T1000 (cell line): ENCODE data around the gene PDE11A.
"Not testable (repeated sequence)": the region's sequence is repeated elsewhere in the genome, so short reads cannot be mapped to it uniquely, and the experiment has no call there.

ENCODE experiments used
- DNase-seq: peaks from one replicate; lab custom pipeline; 2025; ENCODE audit warnings: mixed read lengths; lab: John Stamatoyannopoulos, UW

Gene PDE11A

DNA sequence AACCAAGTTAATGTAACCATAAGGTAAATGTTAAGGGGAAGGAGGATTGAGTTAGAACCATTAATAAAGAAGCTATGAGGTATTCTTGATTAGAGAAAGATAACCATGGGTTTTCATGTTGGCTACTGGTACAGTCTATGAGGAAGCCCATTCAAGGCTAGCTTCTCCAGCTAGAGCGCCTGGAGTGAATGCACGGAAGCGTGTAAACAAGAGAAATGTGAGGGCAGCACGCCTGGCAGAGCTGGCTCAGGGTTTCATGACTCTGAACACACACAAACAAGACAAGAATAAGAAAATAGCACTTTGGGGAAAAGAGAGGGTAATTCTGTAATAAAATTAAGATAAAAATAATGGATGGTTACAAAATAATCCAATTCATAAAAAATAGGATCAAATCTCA is 255.3 kb downstream of the PDE11A start:
- DNase-seq: no peak

DNA sequence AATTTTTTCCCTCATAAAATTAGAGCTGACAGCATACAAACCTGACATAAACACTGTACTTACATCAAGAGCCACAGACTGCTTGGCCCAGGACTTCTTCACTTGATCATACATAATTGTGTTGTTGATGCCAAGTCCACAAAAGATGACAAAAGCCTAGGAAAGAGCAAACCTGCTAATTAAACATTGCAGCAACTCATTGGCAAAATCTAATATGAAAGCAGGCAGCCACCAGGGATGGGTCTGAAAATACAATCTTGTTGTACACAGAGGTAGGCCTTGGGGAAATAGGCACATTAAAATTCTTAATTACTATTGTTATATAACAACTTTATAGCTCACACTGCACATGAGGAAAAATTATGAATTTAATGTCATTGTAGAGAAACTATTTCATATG is 255.8 kb downstream of the PDE11A start:
- DNase-seq: no peak

DNA sequence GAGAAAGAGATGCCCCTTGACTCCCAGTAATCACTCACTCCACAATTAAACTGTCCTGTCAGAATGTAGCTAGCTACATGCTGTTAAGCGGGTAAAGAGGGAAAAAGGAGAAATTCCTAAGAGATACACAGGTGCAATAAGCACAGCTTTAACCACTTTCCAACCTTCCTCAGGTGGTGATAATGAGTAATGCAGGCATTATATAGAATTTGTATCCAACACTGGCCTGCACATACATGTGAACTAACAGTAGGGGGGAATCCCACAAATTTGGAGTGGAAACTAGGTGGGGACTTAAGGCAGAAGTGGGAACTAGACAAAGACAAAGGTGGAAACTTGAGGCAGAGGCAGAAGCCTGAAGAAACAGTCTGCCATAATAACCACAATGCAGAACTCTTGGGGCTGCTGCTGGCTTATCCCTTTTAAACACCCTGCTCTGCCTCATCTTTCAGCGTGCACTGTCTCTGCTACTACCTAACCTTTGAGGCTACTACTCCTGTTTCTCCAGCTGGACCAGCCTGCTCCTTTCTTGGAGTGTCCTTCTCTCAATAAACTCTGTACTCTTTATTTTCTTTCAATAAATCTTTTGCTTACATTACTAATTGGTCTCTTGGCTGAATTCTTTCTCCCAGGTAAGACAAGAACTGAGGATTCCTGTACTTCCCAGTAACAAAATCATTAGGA is 259.7 kb downstream of the PDE11A start:
- DNase-seq: no peak

DNA sequence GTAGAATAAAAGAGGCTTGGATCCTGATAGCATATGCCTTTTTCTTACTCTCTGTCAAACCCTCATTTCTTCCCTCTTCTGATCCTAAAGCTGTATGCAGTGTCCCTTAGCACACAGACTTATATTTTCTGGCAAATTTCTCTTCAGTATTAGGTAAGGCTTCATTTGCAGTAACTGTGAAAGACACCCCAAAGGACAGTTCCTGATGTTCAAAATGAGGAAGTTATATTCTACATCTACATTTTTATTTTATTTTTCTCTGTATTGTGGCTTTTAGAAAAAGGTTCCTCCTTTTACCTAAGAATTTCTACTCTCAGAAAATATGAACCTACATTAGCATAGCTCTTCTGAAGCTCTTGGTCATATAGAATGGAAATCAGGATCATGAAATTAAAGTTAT is 261.7 kb downstream of the PDE11A start:
- no peak for DNase-seq

DNA sequence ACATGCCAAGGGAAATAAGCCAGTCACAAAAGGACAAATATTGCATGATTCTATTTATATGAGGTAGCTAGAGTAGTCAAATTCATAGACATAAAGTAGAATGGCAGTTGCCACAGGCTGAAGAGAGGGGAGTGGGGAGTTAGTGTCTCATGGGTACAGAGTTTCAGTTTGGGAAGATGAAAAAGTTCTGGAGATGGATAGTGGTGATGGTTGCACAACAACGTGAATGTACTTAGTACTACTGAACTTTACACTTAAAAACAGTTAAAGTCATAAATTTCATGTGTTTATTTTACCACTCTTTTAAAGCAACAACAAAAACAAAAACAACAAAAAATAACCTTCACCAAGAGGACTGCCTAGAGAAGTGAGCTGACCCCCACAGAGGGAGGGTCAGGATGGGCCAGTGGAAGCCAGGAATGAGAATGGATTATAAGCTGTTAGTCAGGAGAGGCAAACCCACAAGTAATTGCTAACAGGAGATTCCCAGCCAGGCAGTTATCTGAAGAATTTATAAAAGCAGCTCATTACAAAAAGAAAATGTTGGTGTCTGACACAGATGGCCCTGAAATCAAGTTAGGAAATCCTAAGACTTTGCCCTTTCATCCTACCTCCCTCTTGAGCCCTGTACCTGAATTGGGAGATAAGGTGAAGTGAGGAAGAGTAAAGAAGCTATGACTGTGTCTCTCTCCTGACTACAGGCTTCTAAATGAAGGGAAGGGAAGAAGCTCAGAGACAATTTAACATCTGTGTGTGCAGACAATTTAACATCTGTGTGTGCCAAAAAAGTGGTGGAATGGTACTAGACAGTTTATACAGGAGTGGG is 263.4 kb downstream of the PDE11A start:
- DNase-seq: no peak

GRCh38 chr2:177806025-177806424 is 266.6 kb downstream of the PDE11A start:
- DNase-seq: no peak

GRCh38 chr2:177799531-177799930 is 273.0 kb downstream of the PDE11A start:
- DNase-seq: no peak

DNA sequence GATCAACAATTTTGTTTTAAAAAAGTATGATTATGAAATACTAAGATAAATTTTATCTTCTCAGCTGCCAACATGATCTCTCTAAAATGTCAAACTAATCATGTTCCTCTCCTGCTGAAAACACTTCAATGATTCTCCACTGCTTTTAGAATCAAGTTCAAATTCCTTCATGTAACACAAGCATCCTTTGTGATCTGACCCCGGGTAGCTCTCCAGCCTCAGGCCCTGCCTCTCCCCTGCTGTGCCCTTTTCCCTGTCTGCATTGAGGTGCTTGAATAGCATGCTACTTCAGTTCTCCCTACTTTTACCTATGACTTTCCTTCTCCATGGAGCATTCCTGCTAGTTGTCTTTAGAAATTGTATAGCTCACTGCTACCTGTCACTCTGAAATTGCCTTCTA is 274.8 kb downstream of the PDE11A start:
- DNase-seq: no peak

DNA sequence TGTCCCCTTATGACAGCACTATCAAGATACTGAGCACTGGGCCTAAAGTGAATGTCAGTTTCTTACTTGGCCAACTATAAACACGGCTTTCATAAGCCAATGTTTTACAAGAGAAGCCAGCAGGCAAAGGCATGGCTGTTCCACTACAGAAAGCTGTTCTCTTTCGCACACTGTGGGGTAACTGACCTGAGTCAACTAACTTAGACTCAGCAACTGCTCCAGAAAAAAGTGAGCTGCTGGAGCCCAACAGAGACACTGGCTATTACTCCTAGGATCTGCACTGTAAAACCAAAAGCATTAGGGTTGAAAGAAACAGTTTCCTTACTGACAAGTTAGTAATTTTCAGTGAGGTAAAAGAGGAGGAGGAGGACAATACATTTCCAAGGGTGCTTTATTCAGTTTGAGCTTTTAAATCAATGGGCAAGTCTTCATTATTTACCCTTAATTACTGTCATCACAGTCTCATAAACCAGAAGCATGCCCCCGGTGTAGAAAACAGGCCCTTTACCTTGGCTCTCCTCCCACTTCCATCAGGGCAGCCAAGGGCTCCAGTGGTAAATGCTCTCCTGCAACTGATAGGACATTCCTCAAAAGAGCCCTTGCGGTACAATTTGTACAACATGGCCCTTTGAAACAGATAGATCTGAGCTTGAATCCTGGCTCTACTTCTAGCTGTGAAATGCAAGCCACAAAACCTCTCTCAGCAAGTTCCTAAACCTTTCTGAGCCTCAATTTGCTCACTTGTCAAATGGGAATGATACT is 275.7 kb downstream of the PDE11A start:
- DNase-seq: no peak

DNA sequence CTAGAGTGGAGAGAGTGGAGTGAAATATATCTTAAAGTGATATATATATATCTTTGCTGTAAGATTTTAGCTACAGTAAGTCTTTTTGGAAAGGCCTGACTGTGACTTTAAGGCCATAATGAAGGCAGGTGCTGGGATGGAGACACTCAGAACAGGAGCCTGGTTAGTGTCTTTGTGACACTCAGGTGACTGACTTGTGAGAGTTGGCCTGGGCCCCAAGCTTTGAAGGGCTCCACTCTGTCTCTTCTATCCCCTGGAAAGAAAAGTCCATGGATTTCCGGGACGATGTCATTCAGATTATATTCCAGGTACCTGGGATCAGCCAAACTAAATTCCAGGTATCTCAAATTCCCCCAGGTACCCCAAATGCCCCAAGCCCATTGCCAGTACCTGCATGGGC is 276.6 kb downstream of the PDE11A start:
- no peak for DNase-seq

DNA sequence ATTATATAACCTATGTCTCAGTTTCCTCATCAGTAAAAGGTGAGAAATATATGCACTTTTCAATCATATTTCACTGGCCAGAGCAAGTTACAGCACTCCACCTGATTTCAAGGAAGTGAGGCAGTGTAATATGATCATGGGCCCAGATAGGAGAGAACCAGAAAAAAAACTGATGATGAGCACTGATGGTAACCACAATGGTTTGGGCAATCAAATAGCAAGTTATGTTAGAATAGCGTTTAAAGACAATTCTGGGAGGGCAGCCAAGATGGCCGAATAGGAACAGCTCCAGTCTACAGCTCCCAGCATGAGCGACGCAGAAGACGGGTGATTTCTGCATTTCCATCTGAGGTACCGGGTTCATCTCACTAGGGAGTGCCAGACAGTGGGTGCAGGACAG is 287.4 kb downstream of the PDE11A start:
- not testable (repeated sequence) for DNase-seq

DNA sequence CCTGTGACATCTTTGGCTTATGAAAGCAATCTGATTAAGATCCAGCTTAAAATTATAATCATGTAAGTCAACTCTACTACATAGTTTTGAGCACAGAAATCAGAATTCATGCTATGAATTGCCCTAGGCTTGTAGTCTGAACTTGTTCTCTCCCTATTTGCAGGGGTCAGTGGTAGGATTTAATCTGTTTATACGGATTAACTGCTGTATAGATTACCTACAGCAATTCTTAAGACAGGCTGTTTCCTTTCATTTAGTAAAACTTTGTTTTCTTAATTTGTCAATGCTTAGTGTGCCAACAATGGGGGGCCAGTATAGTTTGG is 287.9 kb downstream of the PDE11A start:
- DNase-seq: no peak

- DNase-seq: no peak
These were observed 288.5 kb downstream of the PDE11A start for GRCh38 chr2:177783835-177784744.

DNA sequence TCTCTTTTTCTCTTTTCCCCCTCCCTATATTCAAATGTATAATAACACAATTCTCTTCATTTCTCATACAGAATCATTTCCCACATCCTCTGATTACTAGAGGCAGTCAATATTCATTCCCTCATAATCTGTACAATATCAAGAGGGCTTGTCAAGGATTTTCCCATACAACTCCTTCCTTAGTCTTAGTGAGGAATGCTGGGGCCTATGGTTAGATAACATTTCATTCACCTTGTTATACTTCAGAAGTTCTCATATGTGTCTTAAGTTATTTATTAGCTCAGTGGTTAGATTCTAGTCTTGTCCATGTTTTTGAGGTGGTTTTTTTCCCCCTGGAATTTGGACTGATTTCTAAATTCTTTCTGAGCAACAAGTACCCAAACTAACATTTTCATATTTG is 289.5 kb downstream of the PDE11A start:
- no peak for DNase-seq

DNA sequence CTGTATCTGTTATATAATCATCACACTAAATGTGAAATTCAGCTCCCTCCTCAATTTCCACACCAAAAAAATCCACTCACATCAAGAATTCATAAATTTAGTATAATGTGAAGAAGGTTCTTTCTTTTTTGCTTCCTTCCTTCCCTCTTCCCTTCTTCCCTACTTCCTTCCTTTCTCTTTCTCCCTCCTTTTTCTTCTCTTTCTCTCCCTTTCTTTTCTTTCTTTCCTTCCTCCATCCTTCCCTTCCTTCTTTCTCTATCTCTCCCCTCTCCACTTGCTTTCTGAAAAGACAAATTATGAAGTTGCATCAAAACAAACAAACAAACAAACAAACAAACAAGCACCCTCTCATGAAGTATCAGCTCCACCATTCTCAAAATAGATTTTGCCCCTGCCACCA is 290.0 kb downstream of the PDE11A start:
- DNase-seq: no peak

GRCh38 chr2:177778472-177778871 is 294.1 kb downstream of the PDE11A start:
- DNase-seq: no peak

DNA sequence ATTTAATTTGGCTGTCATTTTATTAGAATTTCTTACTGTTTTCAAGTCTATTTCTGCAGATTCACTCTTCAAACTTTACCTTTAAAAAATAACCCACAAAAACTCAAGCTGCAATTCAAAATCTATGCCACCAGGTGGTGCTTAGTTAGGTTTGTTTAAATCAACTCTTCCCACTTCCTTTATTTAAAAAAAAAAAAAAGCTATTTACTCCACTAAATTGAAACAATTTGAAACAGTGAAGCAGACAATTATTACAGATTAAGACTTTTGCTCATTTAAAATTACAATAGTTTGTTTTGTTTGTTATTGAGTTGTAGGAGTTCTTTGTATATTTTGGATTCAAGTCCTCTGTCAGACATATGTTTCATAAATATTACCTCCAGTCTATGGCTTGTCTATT is 300.0 kb downstream of the PDE11A start:
- no peak for DNase-seq

DNA sequence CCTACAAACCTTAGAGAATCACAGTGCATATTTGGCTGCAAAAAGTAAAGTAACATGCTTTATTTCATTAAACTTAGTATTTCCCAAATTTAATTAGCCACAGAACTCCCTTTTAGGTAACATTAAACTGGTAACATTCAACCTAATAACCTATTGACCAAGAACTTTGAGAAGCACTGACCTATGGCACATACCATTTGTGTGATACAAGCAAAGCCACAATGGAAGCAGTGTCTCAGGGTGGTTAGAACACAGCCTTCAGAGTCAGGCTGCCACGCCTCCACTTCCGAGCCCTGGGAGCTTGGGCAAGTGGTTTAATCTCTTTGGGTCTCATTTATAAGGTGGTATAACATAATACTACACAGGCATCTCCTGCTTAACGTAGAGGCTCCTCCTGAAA is 301.4 kb downstream of the PDE11A start:
- DNase-seq: no peak

DNA sequence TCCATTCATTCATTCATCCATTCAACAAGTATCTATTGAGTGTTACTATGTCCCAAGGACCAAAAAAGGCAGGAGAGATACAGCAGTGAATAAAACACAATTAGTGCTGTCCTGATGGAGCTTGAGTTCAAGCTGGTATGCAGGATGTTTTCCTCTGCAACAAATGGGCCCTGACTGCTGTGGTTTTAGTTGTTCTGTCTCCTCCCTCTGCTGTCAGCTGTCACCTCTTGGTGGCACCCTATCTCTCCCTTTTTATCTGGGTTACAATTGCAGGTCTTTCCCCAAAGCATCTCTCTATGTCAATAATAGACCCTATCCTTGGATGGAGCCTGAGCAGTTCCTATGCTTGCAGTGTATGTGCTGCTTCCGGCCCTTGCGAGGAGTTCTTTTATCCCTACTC is 304.8 kb downstream of the PDE11A start:
- no peak for DNase-seq

- DNase-seq: no peak
These were observed 306.9 kb downstream of the PDE11A start for GRCh38 chr2:177765698-177766097.

DNA sequence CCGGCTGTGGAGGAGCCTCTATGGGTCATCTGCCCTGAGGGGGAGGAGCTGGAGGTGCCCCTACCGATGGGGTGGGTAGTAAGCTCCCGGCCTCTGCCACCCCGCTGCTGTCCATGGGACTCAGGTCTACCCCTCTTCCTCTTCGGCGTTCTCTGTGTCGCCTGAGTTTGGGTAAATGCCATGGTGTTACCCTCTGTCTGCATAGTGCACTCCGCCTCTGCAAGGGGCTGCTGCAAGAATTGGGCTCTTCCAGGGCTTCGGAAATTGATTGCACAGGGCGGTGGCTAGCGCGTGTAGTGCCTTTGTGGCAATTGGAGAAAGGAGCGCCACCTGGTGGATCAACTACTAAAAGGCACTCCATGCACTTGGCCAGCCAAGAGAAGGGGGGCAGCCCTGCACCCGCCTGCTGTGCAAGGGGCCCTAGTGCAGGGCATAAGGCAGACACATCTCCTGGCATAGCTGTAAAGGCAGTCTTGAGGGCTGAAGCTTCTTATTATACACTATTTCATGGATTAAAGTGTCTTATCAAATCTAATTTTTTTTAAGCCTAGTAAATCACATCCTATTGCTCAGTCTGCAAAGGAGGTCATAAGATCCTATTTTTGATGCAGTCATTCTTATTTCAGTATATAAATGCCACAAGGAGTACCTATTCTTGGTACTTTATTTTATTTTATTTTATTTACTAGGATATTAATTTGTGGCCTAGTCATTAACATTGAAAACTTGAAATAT is 308.9 kb downstream of the PDE11A start:
- DNase-seq: peak; percentile 19
